GM21529 (cell line): Measurements from ENCODE around the gene DPY19L1.
"Not testable (repeated sequence)": the region's sequence is repeated elsewhere in the genome, so short reads cannot be mapped to it uniquely, and the experiment has no call there.

Source experiments
- ATAC-seq: cut with Tn5 transposase; IDR thresholded peaks from one replicate; pipeline ENCODE4 v1.9.1; 2021; ENCODE audit not compliant: unreplicated experiment

Gene DPY19L1

DNA sequence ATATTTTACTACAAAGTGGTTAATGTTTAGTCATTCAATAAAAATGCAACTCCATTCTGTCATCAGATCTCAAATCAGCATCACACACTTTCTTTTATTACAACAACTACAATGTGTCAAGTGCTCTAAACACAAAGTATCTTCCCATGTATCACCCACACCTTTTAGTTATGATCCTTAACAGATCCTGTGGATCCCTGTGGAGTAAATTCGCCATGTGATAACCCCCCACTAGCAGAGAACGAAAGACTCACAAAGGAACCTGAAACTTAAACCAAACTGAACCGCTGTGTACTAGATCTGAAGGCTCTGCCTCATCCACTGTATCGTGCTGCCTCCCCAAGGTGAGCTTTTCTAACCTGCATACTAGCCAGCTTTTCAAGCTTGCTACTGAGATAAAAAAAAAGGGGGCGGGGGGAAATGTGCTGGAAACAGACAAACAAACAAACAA, 1.7 kb downstream of the DPY19L1 start:
- peak; percentile 31 for ATAC-seq

GRCh38 chr7:35032166-35032565, 5.1 kb downstream of the DPY19L1 start:
- ATAC-seq = no peak

DNA sequence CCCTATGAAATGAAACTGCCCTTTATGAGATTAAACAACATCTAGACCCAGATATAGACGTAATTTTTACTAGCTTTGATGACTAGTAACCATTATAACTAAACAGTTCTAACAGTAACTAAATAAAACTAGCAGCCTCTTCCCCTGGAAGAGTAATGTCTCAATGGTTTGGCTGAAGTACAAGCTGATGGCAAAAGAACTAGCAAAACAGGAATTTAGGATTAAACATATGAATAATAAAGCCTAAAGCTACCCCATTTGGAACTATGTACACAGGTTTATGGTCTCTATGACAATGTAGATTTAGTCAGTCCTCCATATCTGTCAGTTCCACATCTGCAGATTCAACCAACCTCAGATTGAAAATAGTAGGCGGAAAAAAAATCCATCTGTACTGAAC, 6.4 kb downstream of the DPY19L1 start:
- ATAC-seq = no peak

GRCh38 chr7:35029311-35029710, 8.0 kb downstream of the DPY19L1 start:
- no peak for ATAC-seq

- ATAC-seq = no peak
Observed at GRCh38 chr7:35026150-35026549, 11.1 kb downstream of the DPY19L1 start.

- ATAC-seq = no peak
Observed at GRCh38 chr7:35025369-35025870, 11.9 kb downstream of the DPY19L1 start.

DNA sequence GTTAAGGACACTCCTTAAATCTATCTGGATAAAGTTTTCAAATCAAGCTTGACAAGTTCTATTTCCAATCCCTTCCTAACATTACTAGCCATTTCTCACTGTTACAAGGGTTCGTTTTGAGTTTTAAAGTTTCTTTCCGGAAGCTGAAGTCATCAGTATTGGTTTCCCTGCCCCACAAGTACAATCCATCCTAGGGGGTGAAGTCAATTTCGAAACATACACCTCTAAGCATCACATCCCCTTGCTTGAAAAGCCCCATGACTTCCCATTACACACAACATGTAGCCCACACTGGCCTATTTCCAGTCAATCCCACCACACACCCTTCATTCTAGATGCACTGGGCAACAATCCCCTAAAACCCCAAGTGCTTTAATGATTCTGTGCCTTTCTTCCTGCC, 13.0 kb downstream of the DPY19L1 start:
- ATAC-seq = no peak

GRCh38 chr7:35022725-35023124, 14.6 kb downstream of the DPY19L1 start:
- ATAC-seq = no peak

GRCh38 chr7:35021445-35021844, 15.8 kb downstream of the DPY19L1 start:
- ATAC-seq = no peak

DNA sequence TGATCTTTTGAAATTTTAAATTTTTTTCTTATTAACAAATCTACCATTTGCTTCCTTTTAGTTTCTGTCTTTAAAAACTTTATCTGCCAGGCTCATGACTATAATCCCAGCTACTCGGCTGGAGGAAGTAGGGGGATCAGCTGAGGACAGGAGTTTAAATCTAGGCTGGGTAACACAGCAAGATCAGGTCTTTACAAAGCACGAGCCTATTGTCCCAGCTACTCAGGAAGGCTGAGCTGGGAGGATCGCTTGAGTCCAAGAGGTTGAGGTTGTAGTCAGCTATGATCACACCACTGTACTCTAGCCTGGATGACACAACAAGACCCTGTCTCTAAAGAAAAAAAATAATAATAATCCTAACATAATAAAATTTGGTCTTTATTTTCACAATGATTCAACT, 17.5 kb downstream of the DPY19L1 start:
- ATAC-seq = no peak

- ATAC-seq = no peak
Observed at GRCh38 chr7:35019179-35019729, 18.0 kb downstream of the DPY19L1 start.

DNA sequence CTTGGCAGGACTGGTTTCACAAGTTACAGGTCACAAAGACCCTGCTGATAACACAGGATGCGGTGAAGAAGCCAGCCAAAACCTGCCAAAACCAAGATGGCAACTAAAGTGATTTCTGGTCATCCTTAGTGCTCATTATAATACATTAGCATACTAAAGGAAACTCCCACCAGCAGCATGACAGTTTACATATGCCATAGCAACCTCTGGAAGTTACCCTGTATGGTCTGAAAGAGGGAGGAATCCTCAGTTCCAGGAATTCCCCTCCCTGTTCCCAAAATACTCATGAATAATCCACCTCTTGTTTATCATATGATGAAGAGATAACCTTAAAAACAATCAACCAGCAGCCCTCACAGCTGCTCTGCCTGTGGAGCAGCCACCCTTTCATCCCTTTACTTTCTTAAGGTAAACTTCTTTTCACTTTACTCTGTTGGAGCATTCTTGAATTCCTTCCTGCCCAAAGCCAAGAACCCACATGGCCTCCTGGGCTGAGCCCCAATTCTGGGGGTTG, 21.9 kb downstream of the DPY19L1 start:
- no peak for ATAC-seq

DNA sequence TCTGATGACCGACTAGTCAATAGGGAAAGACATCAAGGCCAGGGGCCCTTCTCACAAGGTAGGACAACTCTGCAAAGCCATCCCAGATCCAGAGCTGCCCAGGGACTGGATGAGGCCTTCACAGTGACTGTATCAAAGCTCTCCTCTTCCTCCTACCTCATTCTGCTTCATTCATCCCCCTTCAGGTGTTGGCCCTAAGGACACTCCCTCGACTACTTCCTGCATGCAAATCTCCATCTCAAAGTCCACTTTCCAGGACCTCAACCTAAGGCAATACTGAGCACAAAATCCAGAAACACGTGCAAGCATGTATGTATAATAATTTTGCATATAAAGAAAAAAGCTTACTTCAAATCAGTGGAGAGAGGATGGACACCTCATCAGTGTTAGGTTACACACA, 25.1 kb downstream of the DPY19L1 start:
- no peak for ATAC-seq

- ATAC-seq = no peak
Observed at GRCh38 chr7:35011085-35011484, 26.2 kb downstream of the DPY19L1 start.

- ATAC-seq = no peak
Observed at GRCh38 chr7:35007768-35008167, 29.5 kb downstream of the DPY19L1 start.

GRCh38 chr7:35004531-35005095, 32.7 kb downstream of the DPY19L1 start:
- no peak for ATAC-seq

DNA sequence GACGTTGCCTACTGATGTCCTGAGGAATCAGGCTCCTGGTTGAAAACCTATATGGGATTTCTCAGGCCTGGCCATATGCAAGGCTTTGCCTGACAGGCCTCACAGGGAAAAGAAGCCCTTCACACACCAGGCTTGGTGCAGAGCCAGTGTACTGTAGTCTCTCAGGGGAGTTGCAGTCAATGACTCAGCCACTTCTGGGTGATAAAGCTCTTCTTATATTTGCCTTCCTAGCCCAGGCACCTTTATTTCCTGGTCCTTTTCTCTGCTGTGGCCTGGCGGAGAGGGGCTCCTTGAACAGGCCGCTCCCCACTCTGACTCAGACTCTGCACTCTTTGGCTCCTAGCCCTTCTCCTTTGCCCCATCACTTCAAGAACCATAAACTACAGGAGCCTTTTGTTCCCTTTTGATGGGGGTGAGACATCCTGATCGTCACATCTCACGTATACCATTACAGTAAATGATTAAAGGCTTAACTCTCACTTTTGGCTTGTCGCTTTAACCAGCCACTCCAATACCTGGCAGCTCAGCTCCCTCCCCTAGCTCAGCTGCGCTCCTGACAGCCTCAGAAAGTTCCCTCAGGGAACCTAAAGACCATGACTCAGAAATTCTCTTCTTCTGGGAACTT, 33.5 kb downstream of the DPY19L1 start:
- ATAC-seq = no peak

DNA sequence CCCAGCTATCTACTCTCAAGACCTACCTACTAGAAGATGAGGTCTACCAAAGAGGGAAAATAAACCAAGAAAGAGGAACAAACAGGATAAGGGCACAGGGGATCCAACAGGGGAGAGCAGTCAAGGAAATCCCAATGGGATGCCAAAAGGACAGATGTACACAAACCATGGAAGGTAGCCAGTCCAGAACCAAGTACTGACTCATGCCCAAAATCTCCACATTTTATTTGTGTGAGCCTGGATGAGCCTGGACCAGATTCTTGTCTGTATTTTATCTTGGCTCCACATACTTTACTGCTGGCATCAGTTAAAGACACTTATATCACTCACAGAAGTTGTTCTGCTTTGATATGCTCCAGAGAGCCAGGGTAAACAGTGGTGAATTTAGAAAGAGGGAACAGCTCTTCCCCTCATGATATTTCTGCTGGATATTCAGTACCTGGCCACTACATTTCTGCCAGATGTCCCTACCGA, 34.1 kb downstream of the DPY19L1 start:
- not testable (repeated sequence) for ATAC-seq

- not testable (repeated sequence) for ATAC-seq
Observed at GRCh38 chr7:34998335-34998734, 39.0 kb downstream of the DPY19L1 start.

DNA sequence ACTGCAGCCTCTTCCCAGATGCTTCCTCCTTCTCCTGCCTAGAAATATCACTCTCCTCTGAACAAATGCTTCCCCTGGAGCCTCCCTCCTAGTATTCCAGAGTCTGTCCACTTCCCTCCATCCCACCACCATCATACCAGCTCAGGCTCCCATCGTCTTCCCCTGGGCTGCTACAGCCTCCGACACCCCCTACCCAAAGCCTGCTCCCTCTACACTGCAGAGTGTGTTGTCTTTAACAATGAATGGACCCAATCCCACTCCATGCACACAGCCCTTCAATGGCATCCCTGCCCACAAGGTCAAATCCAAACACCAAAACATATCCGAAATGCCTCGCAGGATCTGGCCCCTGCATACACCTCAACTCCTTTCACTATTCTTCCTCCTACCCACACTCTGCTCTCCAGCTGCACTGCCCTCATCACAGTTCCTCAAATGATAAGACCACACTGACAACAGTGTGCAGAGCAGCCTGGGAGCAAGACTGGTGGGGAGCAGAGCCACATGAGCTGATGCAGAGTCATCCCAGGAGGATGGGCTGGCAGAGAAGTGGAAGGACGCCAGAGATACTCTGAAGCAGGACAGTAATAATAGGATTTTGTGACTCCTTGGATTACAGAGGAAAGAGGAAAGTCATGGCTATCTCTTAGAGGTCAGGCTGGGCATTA, 40.7 kb downstream of the DPY19L1 start:
- ATAC-seq = not testable (repeated sequence)

DNA sequence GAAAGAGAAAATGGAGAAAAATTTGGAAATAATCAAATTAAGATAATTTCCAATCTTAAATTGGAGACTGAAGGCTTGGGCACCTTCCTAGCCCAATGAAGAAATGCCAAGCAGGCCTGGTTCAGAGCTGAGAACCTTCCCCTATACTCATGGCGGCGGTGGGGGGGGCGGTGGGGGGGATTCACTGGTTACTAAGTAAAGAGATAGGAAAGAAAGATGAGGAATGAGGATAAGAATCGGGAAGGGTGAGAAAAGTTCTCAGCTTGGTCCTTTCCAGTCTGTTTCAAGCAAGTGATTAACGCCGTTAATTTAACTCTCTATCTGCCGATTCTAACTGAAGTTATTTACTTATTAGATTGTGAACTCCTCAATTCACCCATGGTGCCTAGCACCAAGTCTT, 41.5 kb downstream of the DPY19L1 start:
- no peak for ATAC-seq
